ENCODE measurements around the gene FHDC1.

The FHDC1 gene

DNA sequence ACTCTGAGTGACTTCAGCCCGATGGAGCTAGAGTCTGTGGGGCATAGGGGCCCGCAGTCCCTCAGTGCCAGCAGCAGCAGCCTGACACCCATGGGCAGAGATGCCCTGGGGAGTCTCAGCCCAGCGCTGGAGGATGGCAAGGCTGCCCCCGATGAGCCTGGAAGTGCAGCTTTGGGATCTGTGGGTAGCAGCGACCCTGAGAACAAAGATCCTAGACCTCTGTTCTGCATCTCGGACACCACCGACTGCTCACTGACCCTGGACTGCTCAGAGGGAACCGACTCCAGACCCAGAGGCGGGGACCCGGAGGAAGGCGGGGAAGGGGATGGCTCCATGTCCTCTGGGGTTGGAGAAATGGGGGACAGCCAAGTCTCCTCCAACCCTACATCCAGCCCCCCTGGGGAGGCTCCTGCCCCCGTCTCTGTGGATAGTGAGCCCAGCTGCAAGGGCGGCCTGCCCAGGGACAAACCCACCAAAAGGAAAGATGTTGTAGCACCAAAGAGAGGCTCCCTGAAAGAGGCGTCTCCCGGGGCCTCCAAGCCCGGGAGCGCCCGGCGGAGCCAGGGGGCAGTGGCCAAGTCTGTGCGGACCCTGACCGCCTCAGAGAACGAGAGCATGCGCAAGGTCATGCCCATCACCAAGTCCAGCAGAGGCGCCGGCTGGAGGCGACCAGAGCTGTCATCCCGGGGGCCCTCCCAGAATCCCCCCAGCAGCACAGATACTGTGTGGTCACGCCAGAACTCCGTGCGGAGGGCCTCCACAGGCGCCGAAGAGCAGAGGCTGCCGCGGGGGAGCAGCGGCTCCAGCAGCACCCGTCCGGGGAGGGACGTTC lies 39.5 kb downstream of the FHDC1 start:
- TF ChIP-seq, protein P1, sequence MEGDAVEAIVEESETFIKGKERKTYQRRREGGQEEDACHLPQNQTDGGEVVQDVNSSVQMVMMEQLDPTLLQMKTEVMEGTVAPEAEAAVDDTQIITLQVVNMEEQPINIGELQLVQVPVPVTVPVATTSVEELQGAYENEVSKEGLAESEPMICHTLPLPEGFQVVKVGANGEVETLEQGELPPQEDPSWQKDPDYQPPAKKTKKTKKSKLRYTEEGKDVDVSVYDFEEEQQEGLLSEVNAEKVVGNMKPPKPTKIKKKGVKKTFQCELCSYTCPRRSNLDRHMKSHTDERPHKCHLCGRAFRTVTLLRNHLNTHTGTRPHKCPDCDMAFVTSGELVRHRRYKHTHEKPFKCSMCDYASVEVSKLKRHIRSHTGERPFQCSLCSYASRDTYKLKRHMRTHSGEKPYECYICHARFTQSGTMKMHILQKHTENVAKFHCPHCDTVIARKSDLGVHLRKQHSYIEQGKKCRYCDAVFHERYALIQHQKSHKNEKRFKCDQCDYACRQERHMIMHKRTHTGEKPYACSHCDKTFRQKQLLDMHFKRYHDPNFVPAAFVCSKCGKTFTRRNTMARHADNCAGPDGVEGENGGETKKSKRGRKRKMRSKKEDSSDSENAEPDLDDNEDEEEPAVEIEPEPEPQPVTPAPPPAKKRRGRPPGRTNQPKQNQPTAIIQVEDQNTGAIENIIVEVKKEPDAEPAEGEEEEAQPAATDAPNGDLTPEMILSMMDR (IDR thresholded peaks at IDR 0.05; ENCODE audit: low read depth, low read length): no peak
- Histone ChIP-seq H3K9me3 (ENCODE audit: severe bottlenecking) (no peaks in the 10 kb centered on the region), H3K27ac (no peak overlapping the region), H3K4me3 (ENCODE audit: low read depth, low read length) (no peak overlapping the region), H3K36me3 (peaks cover 60% of the 10 kb centered on the region), H3K27me3 (ENCODE audit: insufficient read depth, low read depth, severe bottlenecking) (no peaks in the 10 kb centered on the region)
- no peak for DNase-seq

DNA sequence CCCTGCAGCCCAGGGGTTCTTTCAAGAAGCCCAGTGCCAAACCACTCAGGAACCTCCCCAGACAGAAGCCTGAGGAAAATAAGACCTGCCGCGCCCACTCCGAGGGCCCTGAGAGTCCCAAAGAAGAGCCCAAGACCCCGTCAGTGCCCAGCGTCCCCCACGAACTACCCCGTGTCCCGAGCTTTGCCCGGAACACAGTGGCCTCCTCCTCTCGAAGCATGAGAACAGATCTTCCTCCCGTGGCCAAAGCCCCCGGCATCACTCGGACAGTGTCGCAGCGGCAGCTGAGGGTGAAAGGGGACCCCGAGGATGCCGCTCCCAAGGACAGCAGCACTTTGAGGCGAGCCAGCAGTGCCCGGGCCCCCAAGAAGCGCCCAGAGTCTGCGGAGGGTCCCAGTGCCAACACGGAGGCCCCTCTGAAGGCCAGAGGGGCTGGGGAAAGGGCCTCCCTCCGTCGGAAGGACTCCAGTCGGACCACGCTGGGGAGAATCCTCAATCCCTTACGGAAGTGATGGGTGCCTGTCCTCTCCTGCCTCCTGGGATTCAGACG lies 40.2 kb downstream of the FHDC1 start:
- H3K36me3 ChIP-seq: peaks cover 55% of the 10 kb centered on the region
- TF ChIP-seq, protein P1 (IDR thresholded peaks at IDR 0.05; ENCODE audit: low read depth, low read length): no peak
- no peaks in the 10 kb centered on the region for H3K27me3 ChIP-seq (ENCODE audit: insufficient read depth, low read depth, severe bottlenecking)
- no peak for DNase-seq
- no peaks in the 10 kb centered on the region for H3K9me3 ChIP-seq (ENCODE audit: severe bottlenecking)
- H3K4me3 ChIP-seq (ENCODE audit: low read depth, low read length): no peak overlapping the region
- H3K27ac ChIP-seq: no peak overlapping the region

DNA sequence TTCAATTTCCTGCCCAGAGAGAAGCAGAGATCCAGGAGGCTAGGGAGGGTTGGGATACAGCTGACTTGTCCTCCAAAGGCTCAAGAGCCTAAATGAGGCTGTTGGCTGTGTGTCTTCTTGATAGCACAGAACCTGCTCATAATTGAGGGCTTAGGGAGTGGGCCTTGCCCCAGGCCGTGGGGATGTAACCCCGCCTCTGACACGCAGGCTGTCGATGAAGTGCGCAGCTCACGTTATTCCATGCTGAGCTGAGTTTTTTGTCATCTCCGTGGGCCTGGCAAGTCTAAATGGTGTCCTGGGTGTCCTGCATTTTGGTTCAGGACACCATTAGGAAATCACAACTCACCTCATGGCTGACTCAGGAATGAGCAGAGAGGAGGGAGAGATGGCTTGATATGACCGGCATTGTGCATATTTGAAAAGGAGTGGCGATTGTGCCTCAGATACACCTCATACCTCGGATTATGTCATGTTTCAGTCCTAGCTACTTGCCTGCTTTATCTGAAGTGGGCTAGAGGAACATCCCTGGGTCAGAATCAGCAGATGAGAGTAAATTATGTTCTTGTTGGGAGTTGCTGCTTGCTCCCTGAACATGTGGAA lies 43.7 kb downstream of the FHDC1 start:
- Histone ChIP-seq H3K27ac (no peak overlapping the region), H3K27me3 (ENCODE audit: insufficient read depth, low read depth, severe bottlenecking) (no peaks in the 10 kb centered on the region), H3K36me3 (peaks cover 24% of the 10 kb centered on the region), H3K4me3 (ENCODE audit: low read depth, low read length) (no peak overlapping the region), H3K9me3 (ENCODE audit: severe bottlenecking) (no peaks in the 10 kb centered on the region)
- no peak for DNase-seq
- TF ChIP-seq, protein P1 (IDR thresholded peaks at IDR 0.05; ENCODE audit: low read depth, low read length): no peak

DNA sequence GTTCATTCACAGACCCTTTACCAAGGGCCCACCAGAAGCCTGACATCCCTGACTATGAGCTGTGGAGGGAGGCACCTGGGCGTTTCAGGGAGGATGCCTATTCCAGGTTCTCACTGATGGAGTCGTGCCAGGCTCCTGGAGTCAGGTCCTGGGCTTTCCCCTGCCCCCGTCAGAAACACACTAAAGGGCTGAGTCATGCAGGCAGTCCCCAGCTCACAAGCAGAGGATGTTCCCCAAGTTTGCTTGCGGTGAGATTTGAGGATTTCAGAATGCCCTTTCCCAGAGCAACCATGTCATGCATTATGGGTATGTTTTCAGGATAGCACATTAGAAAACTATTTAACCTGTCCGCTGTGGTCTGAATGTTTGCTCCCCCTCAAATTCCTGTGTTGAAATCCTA lies 45.2 kb downstream of the FHDC1 start:
- Histone ChIP-seq H3K36me3 (peaks cover 13% of the 10 kb centered on the region), H3K9me3 (ENCODE audit: severe bottlenecking) (no peaks in the 10 kb centered on the region), H3K27ac (no peak overlapping the region), H3K27me3 (ENCODE audit: insufficient read depth, low read depth, severe bottlenecking) (no peaks in the 10 kb centered on the region), H3K4me3 (ENCODE audit: low read depth, low read length) (no peak overlapping the region)
- TF ChIP-seq, protein P1 (IDR thresholded peaks at IDR 0.05; ENCODE audit: low read depth, low read length): no peak
- DNase-seq: no peak

DNA sequence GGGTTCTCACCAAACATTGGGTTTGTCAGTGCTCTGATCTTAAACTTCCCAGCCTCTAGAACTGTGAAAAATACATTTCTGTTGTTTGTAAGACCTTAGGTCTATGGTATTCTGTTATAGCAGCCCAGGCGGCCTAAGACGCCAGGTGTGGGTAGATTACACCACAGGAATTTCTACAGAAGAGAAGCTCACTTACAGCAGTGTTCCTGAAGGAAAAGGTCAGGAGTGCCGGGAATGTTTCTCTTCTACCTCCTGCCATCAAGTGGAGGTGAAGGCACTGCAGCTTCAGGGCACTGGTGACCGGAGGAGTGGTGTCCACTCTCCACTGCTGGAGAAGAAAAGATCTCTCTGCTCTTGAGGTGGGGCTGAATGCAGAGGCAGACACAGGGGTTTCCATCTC lies 45.7 kb downstream of the FHDC1 start:
- peaks cover 11% of the 10 kb centered on the region for H3K36me3 ChIP-seq
- H3K9me3 ChIP-seq (ENCODE audit: severe bottlenecking): no peaks in the 10 kb centered on the region
- TF ChIP-seq, protein P1 (IDR thresholded peaks at IDR 0.05; ENCODE audit: low read depth, low read length): no peak
- H3K27ac ChIP-seq: no peak overlapping the region
- H3K4me3 ChIP-seq (ENCODE audit: low read depth, low read length): no peak overlapping the region
- no peak for DNase-seq
- H3K27me3 ChIP-seq (ENCODE audit: insufficient read depth, low read depth, severe bottlenecking): no peaks in the 10 kb centered on the region

All from WERI-Rb-1 (cell line).